ENCODE results near the gene FAM241A.
"Not testable (repeated sequence)": the region's sequence is repeated elsewhere in the genome, so short reads cannot be mapped to it uniquely, and the experiment has no call there.

FAM241A gene

GRCh38 chr4:112140536-112140935 is 4.7 kb upstream of the FAM241A start:
- DNase-seq: no peak

- peak; percentile 22 for DNase-seq
Observed at GRCh38 chr4:112141366-112142138, 3.7 kb upstream of the FAM241A start.

- DNase-seq: no peak
Observed at GRCh38 chr4:112142182-112142581, 3.1 kb upstream of the FAM241A start.

GRCh38 chr4:112143781-112144180 is 1.5 kb upstream of the FAM241A start:
- DNase-seq: peak; percentile 59

GRCh38 chr4:112144546-112145325 is 518 bp upstream of the FAM241A start:
- no peak for DNase-seq

- peak; percentile 75 for DNase-seq
Observed at GRCh38 chr4:112145790-112146501, 692 bp downstream of the FAM241A start.

- DNase-seq: no peak
Observed at GRCh38 chr4:112146502-112146813, 1.2 kb downstream of the FAM241A start.

GRCh38 chr4:112147697-112148096 is 2.4 kb downstream of the FAM241A start:
- DNase-seq: no peak

GRCh38 chr4:112150920-112151319 is 5.7 kb downstream of the FAM241A start:
- DNase-seq: no peak

- DNase-seq: peak; percentile 80
Observed at GRCh38 chr4:112152521-112152920, 7.3 kb downstream of the FAM241A start.

- DNase-seq: peak; percentile 52
Observed at GRCh38 chr4:112153211-112153791, 8.0 kb downstream of the FAM241A start.

- peak; percentile 18 for DNase-seq
Observed at GRCh38 chr4:112156112-112156511, 10.9 kb downstream of the FAM241A start.

GRCh38 chr4:112156553-112156952 is 11.3 kb downstream of the FAM241A start:
- DNase-seq: no peak

- not testable (repeated sequence) for DNase-seq
Observed at GRCh38 chr4:112163706-112164105, 18.5 kb downstream of the FAM241A start.

- DNase-seq: no peak
Observed at GRCh38 chr4:112167794-112168193, 22.5 kb downstream of the FAM241A start.

- no peak for DNase-seq
Observed at GRCh38 chr4:112168719-112169500, 23.7 kb downstream of the FAM241A start.

- peak; percentile 80 for DNase-seq
Observed at GRCh38 chr4:112170451-112170993, 25.3 kb downstream of the FAM241A start.

GRCh38 chr4:112171051-112171763 is 26.0 kb downstream of the FAM241A start:
- DNase-seq: not testable (repeated sequence)

- no peak for DNase-seq
Observed at GRCh38 chr4:112172180-112172579, 26.9 kb downstream of the FAM241A start.

- DNase-seq: no peak
Observed at GRCh38 chr4:112173593-112174558, 28.6 kb downstream of the FAM241A start.

Measured in inflammatory macrophage treated with lipopolysaccharide for 4 hours (primary cell).